HEK293 (cell line): ENCODE data around the gene DCDC2.

ENCODE experiments used
- CTCF ChIA-PET: fragments of 350-600 bp; formaldehyde crosslinking; extraction: SDS; loops from one replicate; lab custom pipeline; 2021; ENCODE audit warnings: antibody characterized with exemption; lab: Yijun Ruan, JAX
- POLR2A ChIA-PET: fragments of 300-600 bp; formaldehyde crosslinking; extraction: SDS; loops from one replicate; lab custom pipeline; 2020; ENCODE audit warnings: antibody characterized with exemption, inconsistent platforms; lab: Yijun Ruan, JAX
- H3K27ac ChIP-seq: fragments of 200-500 bp; sonication (Bioruptor generic); 2 replicates; pipeline ENCODE4 v1.5.1; 2014; ENCODE audit warnings: low read depth, low read length, control low read depth, inconsistent platforms; ENCODE audit errors: extremely low read depth
- H3K36me3 ChIP-seq, 2 experiments: fragments of 200-500 bp in 1 of 2; sonication (Bioruptor generic) in 1 of 2; 1 replicate in 1 of 2; 2 replicates in 1 of 2; pipeline ENCODE4 v1.5.1; 2014 to 2017; ENCODE audit warnings: inconsistent platforms in 2 of 2, low read length in 2 of 2; ENCODE audit not compliant: control insufficient read depth in 2 of 2, insufficient read depth in 1 of 2
- H3K4me1 ChIP-seq: fragments of 200-500 bp; sonication (Bioruptor generic); 2 replicates; pipeline ENCODE4 v1.5.1; 2014; ENCODE audit warnings: mild to moderate bottlenecking, low read length, inconsistent platforms; ENCODE audit not compliant: control insufficient read depth, insufficient read depth
- H3K4me3 ChIP-seq: 2 replicates; pipeline ENCODE4 v1.5.1; 2011; ENCODE audit warnings: low read depth, mild to moderate bottlenecking, control low read depth, low read length, moderate library complexity
- H3K9me3 ChIP-seq: fragments of 200-500 bp; sonication (Bioruptor generic); 2 replicates; pipeline ENCODE4 v1.5.1; 2014; ENCODE audit warnings: low read depth, low read length, inconsistent platforms; ENCODE audit not compliant: control insufficient read depth, insufficient read depth
- BCL11A ChIP-seq: fragments of 450-650 bp; formaldehyde crosslinking; IDR thresholded peaks from 2 replicates; pipeline ENCODE4 v1.5.1; 2016; ENCODE audit warnings: low read depth, missing biosample characterization, missing genetic modification characterization
- EGR2 ChIP-seq: fragments of 450-650 bp; formaldehyde crosslinking; IDR thresholded peaks from 2 replicates; pipeline ENCODE4 v1.5.1; 2016; ENCODE audit warnings: low read depth, missing biosample characterization, missing genetic modification characterization
- GLI4 ChIP-seq: fragments of 450-650 bp; formaldehyde crosslinking; IDR thresholded peaks from 2 replicates; pipeline ENCODE4 v1.5.1; 2016; ENCODE audit warnings: missing biosample characterization, missing genetic modification characterization
- HOXA7 ChIP-seq: sonication (generic); formaldehyde crosslinking; IDR thresholded peaks from 2 replicates; pipeline ENCODE4 v1.8.1; 2022; ENCODE audit warnings: missing genetic modification reagents, borderline replicate concordance
- PRDM1 ChIP-seq: fragments of 450-650 bp; formaldehyde crosslinking; IDR thresholded peaks from 2 replicates; pipeline ENCODE4; 2016; ENCODE audit warnings: missing biosample characterization, missing genetic modification characterization
- SCRT1 ChIP-seq: fragments of 450-650 bp; formaldehyde crosslinking; IDR thresholded peaks from 2 replicates; pipeline ENCODE4 v1.5.1; 2016; ENCODE audit warnings: missing biosample characterization, missing genetic modification characterization, borderline replicate concordance
- SP3 ChIP-seq: fragments of 450-650 bp; formaldehyde crosslinking; IDR thresholded peaks from 2 replicates; pipeline ENCODE4 v1.5.1; 2016; ENCODE audit warnings: missing biosample characterization, missing genetic modification characterization
- SP7 ChIP-seq: fragments of 450-650 bp; formaldehyde crosslinking; IDR thresholded peaks from 2 replicates; pipeline ENCODE4 v1.5.1; 2016; ENCODE audit warnings: missing biosample characterization, missing genetic modification characterization
- TCF7L2 ChIP-seq: IDR thresholded peaks from 2 replicates; pipeline ENCODE4 v1.6.1; 2011; ENCODE audit warnings: low read depth, mild to moderate bottlenecking, inconsistent platforms, low read length, moderate library complexity, borderline replicate concordance
- WT1 ChIP-seq: fragments of 450-650 bp; formaldehyde crosslinking; IDR thresholded peaks from 2 replicates; pipeline ENCODE4 v1.5.1; 2016; ENCODE audit warnings: missing biosample characterization, missing genetic modification characterization
- ZBTB48 ChIP-seq: fragments of 450-650 bp; formaldehyde crosslinking; IDR thresholded peaks from 2 replicates; pipeline ENCODE4 v1.5.1; 2016; ENCODE audit warnings: missing biosample characterization, missing genetic modification characterization
- ZFP41 ChIP-seq: fragments of 450-650 bp; formaldehyde crosslinking; IDR thresholded peaks from 2 replicates; pipeline ENCODE4 v1.5.1; 2016; ENCODE audit warnings: missing biosample characterization, missing genetic modification characterization, borderline replicate concordance
- ZFP69B ChIP-seq: fragments of 450-650 bp; formaldehyde crosslinking; IDR thresholded peaks from 2 replicates; pipeline ENCODE4 v1.5.1; 2016; ENCODE audit warnings: missing biosample characterization, missing genetic modification characterization
- ZNF157 ChIP-seq: fragments of 450-650 bp; formaldehyde crosslinking; IDR thresholded peaks from 2 replicates; pipeline ENCODE4 v1.5.1; 2016; ENCODE audit warnings: missing biosample characterization, missing genetic modification characterization
- ZNF354C ChIP-seq: fragments of 450-650 bp; formaldehyde crosslinking; IDR thresholded peaks from 2 replicates; pipeline ENCODE4 v1.5.1; 2016; ENCODE audit warnings: missing biosample characterization, missing genetic modification characterization, low read depth, borderline replicate concordance
- ZNF423 ChIP-seq: fragments of 450-650 bp; formaldehyde crosslinking; IDR thresholded peaks from 2 replicates; pipeline ENCODE4 v1.5.1; 2016; ENCODE audit warnings: missing biosample characterization, missing genetic modification characterization
- ZNF561 ChIP-seq: fragments of 450-650 bp; IDR thresholded peaks from 2 replicates; pipeline ENCODE4 v1.5.1; 2018; ENCODE audit warnings: missing biosample characterization, missing genetic modification characterization, borderline replicate concordance
- ZNF571 ChIP-seq: fragments of 450-650 bp; formaldehyde crosslinking; IDR thresholded peaks from 2 replicates; pipeline ENCODE4 v1.5.0; 2017; ENCODE audit warnings: missing biosample characterization, missing genetic modification characterization
- ZNF600 ChIP-seq: fragments of 450-650 bp; formaldehyde crosslinking; IDR thresholded peaks from 2 replicates; pipeline ENCODE4 v1.5.1; 2016; ENCODE audit warnings: missing biosample characterization, missing genetic modification characterization
- ZNF610 ChIP-seq: fragments of 450-650 bp; formaldehyde crosslinking; IDR thresholded peaks from 2 replicates; pipeline ENCODE4 v1.5.1; 2016; ENCODE audit warnings: missing biosample characterization, missing genetic modification characterization, borderline replicate concordance
- ZNF629 ChIP-seq: fragments of 450-650 bp; formaldehyde crosslinking; IDR thresholded peaks from 2 replicates; pipeline ENCODE4 v1.5.1; 2017; ENCODE audit warnings: missing biosample characterization, missing genetic modification characterization
- ZNF664 ChIP-seq: fragments of 450-650 bp; formaldehyde crosslinking; IDR thresholded peaks from 2 replicates; pipeline ENCODE4 v1.5.1; 2016; ENCODE audit warnings: missing biosample characterization, missing genetic modification characterization
- ZNF677 ChIP-seq: fragments of 450-650 bp; IDR thresholded peaks from 2 replicates; pipeline ENCODE4 v1.5.0; 2018; ENCODE audit warnings: missing biosample characterization, mild to moderate bottlenecking, missing genetic modification characterization, moderate library complexity
- ZNF792 ChIP-seq: fragments of 450-650 bp; formaldehyde crosslinking; IDR thresholded peaks from 2 replicates; pipeline ENCODE4 v1.5.1; 2016; ENCODE audit warnings: missing biosample characterization, missing genetic modification characterization
- TF ChIP-seq, protein P1 (sequence below): fragments of 450-650 bp; formaldehyde crosslinking; IDR thresholded peaks from 2 replicates; pipeline ENCODE4 v1.5.1; 2016; ENCODE audit warnings: missing biosample characterization, missing genetic modification characterization
- TF ChIP-seq, protein P2 (sequence below): fragments of 450-650 bp; formaldehyde crosslinking; IDR thresholded peaks from 2 replicates; pipeline ENCODE4 v1.5.1; 2016; ENCODE audit warnings: missing biosample characterization, missing genetic modification characterization
- TF ChIP-seq, protein P3 (sequence below): fragments of 450-650 bp; formaldehyde crosslinking; conservative IDR thresholded peaks from 2 replicates; pipeline ENCODE4 v1.5.1; 2016; ENCODE audit warnings: low read depth, missing biosample characterization, missing genetic modification characterization

The DCDC2 gene

DNA sequence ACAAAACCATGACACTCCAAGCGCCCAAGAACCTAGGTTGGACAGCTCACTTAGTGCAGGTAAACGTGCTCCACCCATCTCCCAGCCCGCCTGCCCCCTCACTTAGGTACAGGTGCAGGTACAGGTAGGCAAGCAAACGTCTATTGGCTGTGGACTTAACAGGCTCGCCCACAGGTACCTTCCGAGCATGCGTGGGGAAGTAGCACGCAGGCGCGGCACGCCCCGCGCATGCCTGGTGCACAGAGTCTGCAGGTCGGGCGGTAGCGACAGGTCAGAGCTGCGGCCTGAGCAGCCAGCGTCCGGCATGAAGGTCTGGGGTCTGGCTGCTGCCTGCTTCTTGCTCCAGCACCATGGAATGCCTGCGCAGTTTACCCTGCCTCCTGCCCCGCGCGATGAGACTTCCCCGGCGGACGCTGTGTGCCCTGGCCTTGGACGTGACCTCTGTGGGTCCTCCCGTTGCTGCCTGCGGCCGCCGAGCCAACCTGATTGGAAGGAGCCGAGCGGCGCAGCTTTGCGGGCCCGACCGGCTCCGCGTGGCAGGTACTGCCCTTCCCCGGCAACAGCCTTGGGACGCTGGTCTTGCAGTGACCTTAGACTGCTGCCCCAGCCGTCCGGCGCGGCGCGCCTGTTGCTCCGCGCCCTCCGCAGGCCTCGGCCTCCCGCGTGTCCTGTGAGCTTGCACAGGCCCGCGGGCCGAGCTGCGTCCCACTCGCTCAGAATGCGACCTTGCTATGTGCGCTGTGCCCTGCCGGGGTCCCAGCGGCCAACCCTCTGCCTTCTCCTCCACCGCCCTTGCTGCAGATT, 45.0 kb upstream of the DCDC2 start, which contains the start of gene MRS2:
TSS of gene MRS2 (plus strand) at position 240 of the 804 bp plus-strand sequence. CDS start at position 351, 111 bp downstream.
- CTCF ChIA-PET: interaction anchor here (0.6 to 1.4 kb wide), 7 partner anchors 11 to 763 kb away, joined by 3 to 9 read pairs (median 3); no protein-coding TSS in a partner anchor
- Histone ChIP-seq H3K4me3 (peak within 1 kb of the TSS; percentile 80), H3K9me3 (no peaks in the 10 kb centered on the region), H3K27ac (peak within 1 kb of the TSS; percentile 78), H3K4me1 (no peaks in the 10 kb centered on the region), H3K36me3 (peaks cover 18 to 23% of the 10 kb centered on the region in 2 experiments)
- POLR2A ChIA-PET: interaction anchor here (0.6 to 1.7 kb wide), 10 partner anchors 10 to 276 kb away, joined by 3 to 8 read pairs (median 5); partner anchors contain the start of gene DCDC2
- TF ChIP-seq ZNF610 (0 out of 2 replicates have a peak, but pooled peaks have one; percentile 48), ZNF423 (tag by site-specific recombination) (no peak), EGR2 (tag by site-specific recombination) (peak; percentile 35; the same call in 1 of the 2 replicates), ZNF354C (tag by site-specific recombination) (no peak), BCL11A (tag by site-specific recombination) (peak; percentile 64; the same call in 1 of the 2 replicates), WT1 (tag by site-specific recombination) (peak; percentile 61), ZBTB48 (peak; percentile 68; the same call in 1 of the 2 replicates), ZNF792 (peak; percentile 89; the same call in 1 of the 2 replicates), ZFP41 (no peak), SP3 (tag by site-specific recombination) (peak; percentile 73), ZNF677 (no peak), PRDM1 (tag by site-specific recombination) (no peak), ZNF600 (tag by site-specific recombination) (peak; percentile 94), GLI4 (tag by site-specific recombination) (peak; percentile 74; the same call in 1 of the 2 replicates), SCRT1 (tag by site-specific recombination) (peak; percentile 60), ZNF664 (no peak), SP7 (peak; percentile 63), ZNF571 (no peak), HOXA7 (CRISPR knock-in tag) (no peak), ZNF561 (tag by site-specific recombination) (peak; percentile 43), TCF7L2 (no peak), ZNF629 (peak; percentile 26; the same call in 1 of the 2 replicates), ZFP69B (peak; percentile 77; the same call in 1 of the 2 replicates), ZNF157 (tag by site-specific recombination) (no peak)
- TF ChIP-seq, protein P1, sequence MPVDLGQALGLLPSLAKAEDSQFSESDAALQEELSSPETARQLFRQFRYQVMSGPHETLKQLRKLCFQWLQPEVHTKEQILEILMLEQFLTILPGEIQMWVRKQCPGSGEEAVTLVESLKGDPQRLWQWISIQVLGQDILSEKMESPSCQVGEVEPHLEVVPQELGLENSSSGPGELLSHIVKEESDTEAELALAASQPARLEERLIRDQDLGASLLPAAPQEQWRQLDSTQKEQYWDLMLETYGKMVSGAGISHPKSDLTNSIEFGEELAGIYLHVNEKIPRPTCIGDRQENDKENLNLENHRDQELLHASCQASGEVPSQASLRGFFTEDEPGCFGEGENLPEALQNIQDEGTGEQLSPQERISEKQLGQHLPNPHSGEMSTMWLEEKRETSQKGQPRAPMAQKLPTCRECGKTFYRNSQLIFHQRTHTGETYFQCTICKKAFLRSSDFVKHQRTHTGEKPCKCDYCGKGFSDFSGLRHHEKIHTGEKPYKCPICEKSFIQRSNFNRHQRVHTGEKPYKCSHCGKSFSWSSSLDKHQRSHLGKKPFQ: no peak
- TF ChIP-seq, protein P2, sequence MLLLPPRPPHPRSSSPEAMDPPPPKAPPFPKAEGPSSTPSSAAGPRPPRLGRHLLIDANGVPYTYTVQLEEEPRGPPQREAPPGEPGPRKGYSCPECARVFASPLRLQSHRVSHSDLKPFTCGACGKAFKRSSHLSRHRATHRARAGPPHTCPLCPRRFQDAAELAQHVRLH (tag by site-specific recombination): peak; percentile 86; the same call in 1 of the 2 replicates
- TF ChIP-seq, protein P3, sequence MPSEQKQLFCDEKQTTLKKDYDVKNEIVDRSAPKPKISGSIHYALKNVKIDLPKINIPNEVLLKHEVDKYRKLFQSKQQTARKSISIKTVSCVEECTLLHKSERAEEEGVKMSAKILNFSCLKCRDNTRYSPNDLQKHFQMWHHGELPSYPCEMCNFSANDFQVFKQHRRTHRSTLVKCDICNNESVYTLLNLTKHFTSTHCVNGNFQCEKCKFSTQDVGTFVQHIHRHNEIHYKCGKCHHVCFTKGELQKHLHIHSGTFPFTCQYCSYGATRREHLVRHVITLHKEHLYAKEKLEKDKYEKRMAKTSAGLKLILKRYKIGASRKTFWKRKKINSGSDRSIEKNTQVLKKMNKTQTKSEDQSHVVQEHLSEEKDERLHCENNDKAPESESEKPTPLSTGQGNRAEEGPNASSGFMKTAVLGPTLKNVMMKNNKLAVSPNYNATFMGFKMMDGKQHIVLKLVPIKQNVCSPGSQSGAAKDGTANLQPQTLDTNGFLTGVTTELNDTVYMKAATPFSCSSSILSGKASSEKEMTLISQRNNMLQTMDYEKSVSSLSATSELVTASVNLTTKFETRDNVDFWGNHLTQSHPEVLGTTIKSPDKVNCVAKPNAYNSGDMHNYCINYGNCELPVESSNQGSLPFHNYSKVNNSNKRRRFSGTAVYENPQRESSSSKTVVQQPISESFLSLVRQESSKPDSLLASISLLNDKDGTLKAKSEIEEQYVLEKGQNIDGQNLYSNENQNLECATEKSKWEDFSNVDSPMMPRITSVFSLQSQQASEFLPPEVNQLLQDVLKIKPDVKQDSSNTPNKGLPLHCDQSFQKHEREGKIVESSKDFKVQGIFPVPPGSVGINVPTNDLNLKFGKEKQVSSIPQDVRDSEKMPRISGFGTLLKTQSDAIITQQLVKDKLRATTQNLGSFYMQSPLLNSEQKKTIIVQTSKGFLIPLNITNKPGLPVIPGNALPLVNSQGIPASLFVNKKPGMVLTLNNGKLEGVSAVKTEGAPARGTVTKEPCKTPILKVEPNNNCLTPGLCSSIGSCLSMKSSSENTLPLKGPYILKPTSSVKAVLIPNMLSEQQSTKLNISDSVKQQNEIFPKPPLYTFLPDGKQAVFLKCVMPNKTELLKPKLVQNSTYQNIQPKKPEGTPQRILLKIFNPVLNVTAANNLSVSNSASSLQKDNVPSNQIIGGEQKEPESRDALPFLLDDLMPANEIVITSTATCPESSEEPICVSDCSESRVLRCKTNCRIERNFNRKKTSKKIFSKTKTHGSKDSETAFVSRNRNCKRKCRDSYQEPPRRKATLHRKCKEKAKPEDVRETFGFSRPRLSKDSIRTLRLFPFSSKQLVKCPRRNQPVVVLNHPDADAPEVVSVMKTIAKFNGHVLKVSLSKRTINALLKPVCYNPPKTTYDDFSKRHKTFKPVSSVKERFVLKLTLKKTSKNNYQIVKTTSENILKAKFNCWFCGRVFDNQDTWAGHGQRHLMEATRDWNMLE: peak; percentile 59
